Loucy (cell line): ENCODE results near the gene FAM13C.

ENCODE experiments used
- CTCF ChIP-seq: fragments of 200-600 bp; sonication (generic); conservative IDR thresholded peaks from 2 replicates; pipeline ENCODE4 v1.5.1; 2014; ENCODE audit warnings: mild to moderate bottlenecking, antibody characterized with exemption, low read length
- EZH2phosphoT487 ChIP-seq: fragments of 200-600 bp; IDR thresholded peaks from 2 replicates; pipeline ENCODE4 v1.6.1; 2018; ENCODE audit warnings: antibody characterized with exemption, mild to moderate bottlenecking, moderate library complexity, borderline replicate concordance

DNA sequence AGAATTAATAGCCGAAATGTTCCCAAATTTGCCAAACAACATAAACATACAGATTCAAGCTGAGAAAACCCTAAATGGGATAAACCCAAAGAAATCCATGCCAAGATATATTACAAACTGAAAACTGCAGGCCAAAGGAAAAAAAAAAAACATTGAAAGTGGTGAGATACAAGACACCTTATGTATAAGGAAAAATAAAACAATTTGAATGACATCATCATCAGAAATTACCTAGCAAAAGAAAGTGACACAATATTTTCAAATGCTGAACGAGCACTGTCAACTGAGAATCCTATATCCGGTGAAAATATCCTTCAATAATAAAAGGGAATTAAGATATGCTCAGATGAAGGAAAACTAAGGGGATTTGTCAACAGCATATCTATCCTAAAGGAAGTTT lies 119.4 kb downstream of the FAM13C start:
- TF ChIP-seq CTCF (no peak), EZH2phosphoT487 (no peak)
